Neural progenitor cell (in vitro differentiated cells): Measurements from ENCODE around the gene C6orf62.

Experiments used
- EZH2 ChIP-seq: fragments of 200-600 bp; sonication (generic); IDR thresholded peaks from 2 replicates; pipeline ENCODE4 v1.6.1; 2017; ENCODE audit warnings: antibody characterized with exemption, mild to moderate bottlenecking, moderate library complexity
- EZH2phosphoT487 ChIP-seq: fragments of 200-600 bp; sonication (generic); IDR thresholded peaks from 2 replicates; pipeline ENCODE4 v1.6.1; 2017; ENCODE audit warnings: antibody characterized with exemption
- TF ChIP-seq, protein P1 (sequence below): fragments of 200-600 bp; sonication (generic); IDR thresholded peaks from 2 replicates; pipeline ENCODE4 v1.5.1; 2017; ENCODE audit warnings: antibody characterized with exemption, mild to moderate bottlenecking

DNA sequence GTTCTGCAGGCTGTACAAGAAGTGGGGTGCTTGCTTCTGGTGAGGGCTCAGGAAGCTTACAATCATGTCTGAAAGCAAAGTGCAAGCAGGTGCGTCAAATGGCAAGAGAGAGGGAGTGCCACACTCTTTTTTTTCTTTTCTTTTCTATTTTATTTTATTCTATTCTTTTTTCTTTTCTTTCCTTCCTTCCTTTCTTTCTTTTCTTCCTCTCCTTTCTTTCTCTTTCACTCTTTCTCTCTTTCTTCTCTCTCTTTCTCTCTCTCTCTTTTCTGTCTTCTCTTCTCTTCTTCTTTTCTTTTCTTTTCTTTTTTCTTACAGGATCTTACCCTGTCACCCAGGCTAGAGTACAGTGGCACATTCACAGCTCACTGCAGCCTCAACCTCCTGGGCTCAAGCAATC is 32.5 kb downstream of the C6orf62 start:
- TF ChIP-seq, protein P1, sequence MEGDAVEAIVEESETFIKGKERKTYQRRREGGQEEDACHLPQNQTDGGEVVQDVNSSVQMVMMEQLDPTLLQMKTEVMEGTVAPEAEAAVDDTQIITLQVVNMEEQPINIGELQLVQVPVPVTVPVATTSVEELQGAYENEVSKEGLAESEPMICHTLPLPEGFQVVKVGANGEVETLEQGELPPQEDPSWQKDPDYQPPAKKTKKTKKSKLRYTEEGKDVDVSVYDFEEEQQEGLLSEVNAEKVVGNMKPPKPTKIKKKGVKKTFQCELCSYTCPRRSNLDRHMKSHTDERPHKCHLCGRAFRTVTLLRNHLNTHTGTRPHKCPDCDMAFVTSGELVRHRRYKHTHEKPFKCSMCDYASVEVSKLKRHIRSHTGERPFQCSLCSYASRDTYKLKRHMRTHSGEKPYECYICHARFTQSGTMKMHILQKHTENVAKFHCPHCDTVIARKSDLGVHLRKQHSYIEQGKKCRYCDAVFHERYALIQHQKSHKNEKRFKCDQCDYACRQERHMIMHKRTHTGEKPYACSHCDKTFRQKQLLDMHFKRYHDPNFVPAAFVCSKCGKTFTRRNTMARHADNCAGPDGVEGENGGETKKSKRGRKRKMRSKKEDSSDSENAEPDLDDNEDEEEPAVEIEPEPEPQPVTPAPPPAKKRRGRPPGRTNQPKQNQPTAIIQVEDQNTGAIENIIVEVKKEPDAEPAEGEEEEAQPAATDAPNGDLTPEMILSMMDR = no peak
- TF ChIP-seq EZH2phosphoT487 = no peak
- no peak for TF ChIP-seq EZH2
